ENCODE measurements around the gene PTCRA. TPM values are rescaled to one million over a fixed set of nuclear protein-coding genes. Genes with fewer than 3 reads are reported as not detected.

PTCRA gene
- total and polyA plus RNA-seq, 2 donors (not counting 3 experiments of a cell fraction or from before 2014, with no cell fraction given): not detected

- POLR2A ChIA-PET: no interaction called here
- dilution Hi-C loops (cut with MboI; ENCODE audit: extremely low pct_ligation_motif_present, low sequenced_read_pairs): no loop called here
- TF ChIP-seq MYC (IDR thresholded peaks at IDR 0.05; ENCODE audit: low read depth, low read length) (no peak), FOS (IDR thresholded peaks at IDR 0.05; ENCODE audit: borderline replicate concordance, insufficient read depth, low read length) (no peak), GATA2 (IDR thresholded peaks at IDR 0.05; ENCODE audit: insufficient read depth, insufficient read length, low read depth, low read length) (no peak), POLR2AphosphoS5 (IDR thresholded peaks at IDR 0.05; ENCODE audit: insufficient read depth, low read depth, low read length) (no peak), POLR2A (IDR thresholded peaks at IDR 0.05; ENCODE audit: low read depth, low read length) (no peak), EZH2 (IDR thresholded peaks at IDR 0.05; ENCODE audit: borderline replicate concordance, low read depth, low read length, severe bottlenecking) (no peak), MAX (IDR thresholded peaks at IDR 0.05; ENCODE audit: insufficient read depth, insufficient read length) (no peak), JUN (IDR thresholded peaks at IDR 0.05; ENCODE audit: borderline replicate concordance, insufficient read depth, insufficient read length, low read depth) (no peak)
- TF ChIP-seq, protein P1, sequence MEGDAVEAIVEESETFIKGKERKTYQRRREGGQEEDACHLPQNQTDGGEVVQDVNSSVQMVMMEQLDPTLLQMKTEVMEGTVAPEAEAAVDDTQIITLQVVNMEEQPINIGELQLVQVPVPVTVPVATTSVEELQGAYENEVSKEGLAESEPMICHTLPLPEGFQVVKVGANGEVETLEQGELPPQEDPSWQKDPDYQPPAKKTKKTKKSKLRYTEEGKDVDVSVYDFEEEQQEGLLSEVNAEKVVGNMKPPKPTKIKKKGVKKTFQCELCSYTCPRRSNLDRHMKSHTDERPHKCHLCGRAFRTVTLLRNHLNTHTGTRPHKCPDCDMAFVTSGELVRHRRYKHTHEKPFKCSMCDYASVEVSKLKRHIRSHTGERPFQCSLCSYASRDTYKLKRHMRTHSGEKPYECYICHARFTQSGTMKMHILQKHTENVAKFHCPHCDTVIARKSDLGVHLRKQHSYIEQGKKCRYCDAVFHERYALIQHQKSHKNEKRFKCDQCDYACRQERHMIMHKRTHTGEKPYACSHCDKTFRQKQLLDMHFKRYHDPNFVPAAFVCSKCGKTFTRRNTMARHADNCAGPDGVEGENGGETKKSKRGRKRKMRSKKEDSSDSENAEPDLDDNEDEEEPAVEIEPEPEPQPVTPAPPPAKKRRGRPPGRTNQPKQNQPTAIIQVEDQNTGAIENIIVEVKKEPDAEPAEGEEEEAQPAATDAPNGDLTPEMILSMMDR (IDR thresholded peaks at IDR 0.05; ENCODE audit: extremely low read depth in 1 of 2, insufficient read depth in 1 of 2, low read depth in 1 of 2, low read length in 2 of 2): no peak
These were observed 58.1 kb downstream of the PTCRA start for GRCh38 chr6:42973926-42974325.

More at GRCh38 chr6:42973926-42974325, 58.1 kb downstream of the PTCRA start:
- Histone ChIP-seq H3K36me3 (ENCODE audit: control insufficient read depth in 2 of 2, extremely low read depth in 1 of 2, insufficient read depth in 2 of 2, low read length in 2 of 2) (no peaks in the 10 kb centered on the region), H3K4me2 (ENCODE audit: insufficient read depth, low read length) (no peak overlapping the region), H3K79me2 (ENCODE audit: control insufficient read depth, insufficient read depth, low read length) (peaks cover 12% of the 10 kb centered on the region), H3K9ac (replicated peaks; ENCODE audit: extremely low read depth, insufficient read depth, low read length) (no peak overlapping the region), H3K4me3 (replicated peaks in 1 of 3; ENCODE audit: insufficient read depth in 1 of 3, low read depth in 1 of 3, low read length in 3 of 3) (no peak overlapping the region), H3K9me3 (replicated peaks; ENCODE audit: control insufficient read depth, insufficient read depth, low read length) (no peaks in the 10 kb centered on the region), H4K20me1 (replicated peaks; ENCODE audit: control insufficient read depth, extremely low read depth, insufficient read depth, low read length) (no peaks in the 10 kb centered on the region), H3K27ac (ENCODE audit: insufficient read depth, low read depth, low read length) (no peak overlapping the region), H3K9me1 (replicated peaks; ENCODE audit: control insufficient read depth, extremely low read depth, insufficient read depth, low read length) (no peaks in the 10 kb centered on the region), H3K27me3 (ENCODE audit: control insufficient read depth in 2 of 2, insufficient read depth in 2 of 2, low read length in 2 of 2) (no peaks in the 10 kb centered on the region), H3K4me1 (ENCODE audit: control insufficient read depth, extremely low read depth, insufficient read depth, low read length) (peaks cover 11% of the 10 kb centered on the region), H2AFZ (ENCODE audit: low read depth, low read length) (no peak overlapping the region)
- no TSS peak for BruUV-seq (replicated peaks)
- intact Hi-C loops (cut with micrococcal nuclease): no loop called here
- DNase-seq (ENCODE audit: low read depth, low spot score): no peak
- CTCF ChIA-PET: interaction anchor here (1.2 to 1.3 kb wide), 2 partner anchors 9 to 32 kb away, joined by 3 read pairs; no protein-coding TSS in a partner anchor
- no peak for FAIRE-seq

Data from endothelial cell of umbilical vein (primary cell).